Muscle of leg (tissue), 11 donors: Measurements from ENCODE around the gene TYMP. TPM values are rescaled to one million over a fixed set of nuclear protein-coding genes. Genes with fewer than 3 reads are reported as not detected.

ENCODE experiments used
- DNase-seq: peaks from one replicate; pipeline ENCODE4 v3.0.0; 2013
- H3K27ac ChIP-seq: one replicate; pipeline ENCODE4 v1.5.1; 2013; ENCODE audit warnings: mild to moderate bottlenecking, low read length, control low read depth
- H3K27me3 ChIP-seq: one replicate; pipeline ENCODE4 v1.6.1; 2013; ENCODE audit warnings: low read length; ENCODE audit not compliant: control insufficient read depth, insufficient read depth
- H3K36me3 ChIP-seq: one replicate; pipeline ENCODE4 v1.6.1; 2013; ENCODE audit warnings: low read length; ENCODE audit not compliant: control insufficient read depth, insufficient read depth
- H3K4me1 ChIP-seq: one replicate; pipeline ENCODE4 v1.6.1; 2013; ENCODE audit warnings: low read length; ENCODE audit not compliant: control insufficient read depth, insufficient read depth
- H3K4me3 ChIP-seq: one replicate; pipeline ENCODE4 v1.5.1; 2013; ENCODE audit warnings: low read length, control low read depth
- H3K9me3 ChIP-seq: replicated peaks from 2 replicates; pipeline ENCODE4 v1.6.1; 2013; ENCODE audit warnings: low read depth, low read length; ENCODE audit not compliant: control insufficient read depth
- WGBS: methylation state at CpG from one replicate; pipeline ENCODE4 v1.1.5; 2013; ENCODE audit warnings: missing lambda C conversion rate; ENCODE audit not compliant: insufficient coverage; 5-methylcytosine and 5-hydroxymethylcytosine counted together
- polyA plus RNA-seq, 8 donors: library from polyadenylated mRNA; unstranded; fragments of 120-200 nt; gene quantifications; one replicate each; pipeline versions ENCODE4 v1.2.1 to v1.2.3, GENCODE V29; 2013; ENCODE audit warnings: inconsistent platforms in 1 of 8, low replicate concordance in 1 of 8; ENCODE audit not compliant: insufficient read length in 8 of 8, insufficient read depth in 1 of 8
- total RNA-seq: library from RNA; stranded (reverse); fragments of 120-200 nt; gene quantifications from one replicate; pipeline ENCODE4 v1.2.4, GENCODE V29; 2013

The TYMP gene
- total and polyA plus RNA-seq, 9 donors = 3.2 to 5.8 (median 3.9) TPM

- H3K36me3 ChIP-seq = peaks cover 2% of the 10 kb centered on the region
- no peaks in the 10 kb centered on the region for H3K9me3 ChIP-seq
- no peak for DNase-seq
- H3K4me3 ChIP-seq = peak overlapping the region; percentile 58
- H3K27me3 ChIP-seq = peaks cover 14% of the 10 kb centered on the region
- 18% methylated on average over 11 of the region's 17 CpGs for WGBS
- H3K4me1 ChIP-seq = peaks cover 10% of the 10 kb centered on the region
- H3K27ac ChIP-seq = no peak overlapping the region
Measured at GRCh38 chr22:50563413-50564160, 33.8 kb upstream of the TYMP start.

- DNase-seq = peak; percentile 96
- Histone ChIP-seq H3K4me3 (peak within 1 kb of the TSS; percentile 58), H3K27me3 (peaks cover 14% of the 10 kb centered on the region), H3K9me3 (no peaks in the 10 kb centered on the region), H3K27ac (no peak within 1 kb of the TSS), H3K36me3 (no peaks in the 10 kb centered on the region), H3K4me1 (peaks cover 10% of the 10 kb centered on the region)
- under 1% methylated on average over 46 of the region's 61 CpGs for WGBS
Measured at GRCh38 chr22:50562523-50563412, 33.0 kb upstream of the TYMP start, which contains the start of gene SYCE3. TSS of gene SYCE3 (minus strand) at chr22:50562919. CDS start at chr22:50556405, 6,514 bp downstream.

GRCh38 chr22:50561401-50562358 lies 31.9 kb upstream of the TYMP start:
- no peak for DNase-seq
- peaks cover 14% of the 10 kb centered on the region for H3K27me3 ChIP-seq
- WGBS = 57% methylated on average over 14 of the region's 34 CpGs
- H3K4me3 ChIP-seq = no peak overlapping the region
- H3K27ac ChIP-seq = no peak overlapping the region
- H3K9me3 ChIP-seq = no peaks in the 10 kb centered on the region
- no peaks in the 10 kb centered on the region for H3K36me3 ChIP-seq
- H3K4me1 ChIP-seq = peaks cover 10% of the 10 kb centered on the region

- 81% methylated on average over 3 of the region's 3 CpGs for WGBS
Measured at GRCh38 chr22:50560034-50560433, 30.2 kb upstream of the TYMP start.

GRCh38 chr22:50556703-50557102 lies 26.9 kb upstream of the TYMP start:
- WGBS = no CpG with 5 or more reads among the region's 5 CpGs
- DNase-seq = no peak
- Histone ChIP-seq H3K36me3 (no peaks in the 10 kb centered on the region), H3K4me1 (no peaks in the 10 kb centered on the region), H3K9me3 (no peaks in the 10 kb centered on the region), H3K27me3 (peaks cover 8% of the 10 kb centered on the region), H3K27ac (no peak overlapping the region), H3K4me3 (no peak overlapping the region)

More at GRCh38 chr22:50560034-50560433, 30.2 kb upstream of the TYMP start:
- Histone ChIP-seq H3K27me3 (peaks cover 11% of the 10 kb centered on the region), H3K9me3 (no peaks in the 10 kb centered on the region), H3K36me3 (no peaks in the 10 kb centered on the region), H3K27ac (no peak overlapping the region), H3K4me3 (no peak overlapping the region), H3K4me1 (peaks cover 10% of the 10 kb centered on the region)
- no peak for DNase-seq

GRCh38 chr22:50553310-50553709 lies 23.5 kb upstream of the TYMP start:
- no peaks in the 10 kb centered on the region for H3K9me3 ChIP-seq
- 95% methylated on average over 6 of the region's 8 CpGs for WGBS
- no peak overlapping the region for H3K4me3 ChIP-seq
- H3K27me3 ChIP-seq = peaks cover 22% of the 10 kb centered on the region
- DNase-seq = no peak
- peaks cover under 1% of the 10 kb centered on the region for H3K4me1 ChIP-seq
- H3K36me3 ChIP-seq = no peaks in the 10 kb centered on the region
- no peak overlapping the region for H3K27ac ChIP-seq

DNA sequence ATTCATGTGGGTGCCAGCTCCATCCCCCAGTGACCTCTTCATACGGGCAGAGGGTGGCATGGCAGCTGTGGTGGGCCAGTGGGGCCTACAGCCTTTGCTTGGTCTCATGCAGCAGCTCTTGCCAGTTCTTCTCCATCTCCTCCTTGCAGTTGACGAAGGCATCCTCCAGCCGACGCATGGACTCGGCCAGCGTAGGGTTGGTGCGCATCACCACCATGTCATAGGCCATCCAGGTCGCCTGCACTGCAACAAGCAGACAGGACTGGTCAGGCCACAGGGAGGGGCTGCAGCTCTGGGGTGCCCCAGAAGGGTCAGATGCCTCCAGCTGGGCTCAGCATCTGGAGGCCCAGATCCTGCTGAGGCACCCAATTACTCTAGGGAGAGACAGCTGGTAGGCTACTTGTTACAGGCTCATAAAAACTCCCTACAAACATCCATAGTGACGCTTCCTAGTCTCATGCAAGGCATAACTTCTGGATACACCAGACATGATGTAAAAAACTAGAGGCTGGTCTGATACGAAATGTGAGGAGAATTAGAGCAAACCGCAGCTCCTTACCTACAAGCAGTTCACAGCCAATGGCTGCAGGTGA lies 21.4 kb upstream of the TYMP start:
- Histone ChIP-seq H3K4me1 (peaks cover 4% of the 10 kb centered on the region), H3K36me3 (no peaks in the 10 kb centered on the region), H3K4me3 (no peak overlapping the region), H3K27ac (no peak overlapping the region), H3K9me3 (no peaks in the 10 kb centered on the region), H3K27me3 (peaks cover 40% of the 10 kb centered on the region)
- DNase-seq = no peak
- 89% methylated on average over 8 of the region's 11 CpGs for WGBS

DNA sequence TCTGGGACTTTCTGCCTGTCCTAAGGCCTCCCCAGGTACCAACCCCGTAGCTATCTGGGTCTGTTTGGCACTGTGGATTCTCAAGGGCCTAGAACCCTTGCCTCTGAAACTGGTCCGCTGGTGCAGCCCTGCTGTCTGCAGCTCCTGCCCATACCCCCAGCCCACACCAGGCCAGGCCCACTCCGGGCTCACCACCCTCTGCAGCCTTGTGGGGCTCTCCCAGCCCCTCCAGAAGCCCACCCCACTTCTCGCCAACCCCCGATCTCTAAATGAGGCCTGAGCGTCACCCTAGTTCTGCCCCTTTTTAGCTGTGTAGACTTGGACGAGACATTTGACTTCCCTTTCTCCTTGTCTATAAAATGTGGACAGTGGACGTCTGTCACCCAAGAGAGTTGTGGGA lies 20.6 kb upstream of the TYMP start:
- H3K9me3 ChIP-seq = no peaks in the 10 kb centered on the region
- H3K27me3 ChIP-seq = peaks cover 49% of the 10 kb centered on the region
- no peak overlapping the region for H3K27ac ChIP-seq
- no peak for DNase-seq
- H3K4me3 ChIP-seq = no peak overlapping the region
- whole genome bisulfite sequencing = 83% methylated on average over 7 of the region's 8 CpGs
- peaks cover 4% of the 10 kb centered on the region for H3K4me1 ChIP-seq
- H3K36me3 ChIP-seq = no peaks in the 10 kb centered on the region

DNA sequence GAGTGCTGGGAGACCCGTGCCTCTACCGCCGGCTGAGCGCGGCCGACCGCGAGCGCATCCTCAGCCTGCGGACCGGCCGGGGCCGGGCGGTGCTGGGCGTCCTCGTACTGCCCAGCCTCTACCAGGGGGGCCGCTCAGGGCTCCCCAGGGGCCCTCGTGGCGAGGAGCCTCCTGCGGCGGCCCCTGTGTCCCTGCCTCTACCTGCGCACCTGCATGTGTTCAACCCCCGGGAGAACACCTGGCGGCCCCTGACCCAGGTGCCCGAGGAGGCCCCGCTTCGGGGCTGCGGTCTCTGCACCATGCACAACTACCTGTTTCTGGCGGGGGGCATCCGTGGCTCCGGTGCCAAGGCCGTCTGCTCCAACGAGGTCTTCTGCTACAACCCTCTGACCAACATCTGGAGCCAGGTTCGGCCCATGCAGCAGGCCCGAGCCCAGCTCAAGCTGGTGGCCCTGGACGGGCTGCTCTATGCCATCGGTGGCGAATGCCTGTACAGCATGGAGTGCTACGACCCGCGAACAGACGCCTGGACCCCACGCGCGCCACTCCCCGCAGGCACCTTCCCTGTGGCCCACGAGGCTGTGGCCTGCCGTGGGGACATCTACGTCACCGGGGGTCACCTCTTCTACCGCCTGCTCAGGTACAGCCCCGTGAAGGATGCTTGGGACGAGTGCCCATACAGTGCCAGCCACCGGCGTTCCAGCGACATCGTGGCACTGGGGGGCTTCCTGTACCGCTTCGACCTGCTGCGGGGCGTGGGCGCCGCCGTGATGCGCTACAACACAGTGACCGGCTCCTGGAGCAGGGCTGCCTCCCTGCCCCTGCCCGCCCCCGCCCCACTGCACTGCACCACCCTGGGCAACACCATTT lies 19.3 kb upstream of the TYMP start:
- Histone ChIP-seq H3K36me3 (no peaks in the 10 kb centered on the region), H3K4me1 (peaks cover 10% of the 10 kb centered on the region), H3K27me3 (peaks cover 61% of the 10 kb centered on the region), H3K9me3 (no peaks in the 10 kb centered on the region), H3K4me3 (no peak overlapping the region), H3K27ac (no peak overlapping the region)
- DNase-seq = no peak
- WGBS = 64% methylated on average over 61 of the region's 68 CpGs
